Left ventricle myocardium inferior (tissue), 1 donor: ENCODE results near the gene RNASEH2B. TPM values are rescaled to one million over a fixed set of nuclear protein-coding genes. Genes with fewer than 3 reads are reported as not detected.

Experiments
- DNase-seq: peaks from one replicate; pipeline ENCODE4 v3.0.0-alpha.2; 2020
- H3K27ac ChIP-seq: fragments of 200-600 bp; replicated peaks from 2 replicates; pipeline ENCODE4 v1.8.0; 2021
- H3K27me3 ChIP-seq: fragments of 200-600 bp; 2 replicates; pipeline ENCODE4 v1.8.0; 2021; ENCODE audit warnings: low read depth
- H3K36me3 ChIP-seq: fragments of 200-600 bp; 2 replicates; pipeline ENCODE4 v1.8.0; 2021
- H3K4me1 ChIP-seq: fragments of 200-600 bp; 2 replicates; pipeline ENCODE4 v1.8.0; 2021
- H3K4me3 ChIP-seq: fragments of 200-600 bp; 2 replicates; pipeline ENCODE4 v1.8.0; 2021; ENCODE audit warnings: mild to moderate bottlenecking, moderate library complexity
- H3K9me3 ChIP-seq: fragments of 200-600 bp; replicated peaks from 2 replicates; pipeline ENCODE4 v1.8.0; 2021
- CTCF ChIP-seq: fragments of 200-600 bp; IDR thresholded peaks from 2 replicates; pipeline ENCODE4 v1.8.0; 2021; ENCODE audit warnings: antibody characterized with exemption, mild to moderate bottlenecking, borderline replicate concordance
- intact Hi-C: fragments of 100-400 bp; cut with micrococcal nuclease; formaldehyde crosslinking; loops from one replicate; pipeline ENCODE4 v1.11.0; 2022
- total RNA-seq: library from RNA; stranded (reverse); fragmentation: NEBNext Ultra II Directional; extraction: Animal tissue kit (Norgen Biotek cat#: 25700); gene quantifications from one replicate; pipeline ENCODE4 v1.2.1, GENCODE V29; 2021
- donor health status: DM: no; HTN: yes; CAD: no; lungs with severe emphysema.

The RNASEH2B gene
- total RNA-seq, 1 donor from 2014 or later, result 42.7 TPM

- Histone ChIP-seq H3K27me3 (no peaks in the 10 kb centered on the region), H3K9me3 (no peaks in the 10 kb centered on the region), H3K36me3 (no peaks in the 10 kb centered on the region), H3K4me1 (peaks cover 9% of the 10 kb centered on the region), H3K27ac (no peak overlapping the region), H3K4me3 (no peak overlapping the region)
- TF ChIP-seq CTCF, result no peak
- intact Hi-C loops, result no loop called here
- DNase-seq, result no peak
These were observed 88.7 kb downstream of the RNASEH2B start for GRCh38 chr13:50998326-50998725.

GRCh38 chr13:50999641-51000040, 90.0 kb downstream of the RNASEH2B start:
- intact Hi-C loops, result no loop called here

GRCh38 chr13:51000061-51000460, 90.5 kb downstream of the RNASEH2B start:
- no peak for TF ChIP-seq CTCF
- intact Hi-C loops, result no loop called here
- Histone ChIP-seq H3K4me1 (peaks cover 4% of the 10 kb centered on the region), H3K27me3 (peaks cover 8% of the 10 kb centered on the region), H3K4me3 (no peak overlapping the region), H3K9me3 (no peaks in the 10 kb centered on the region), H3K27ac (no peak overlapping the region), H3K36me3 (no peaks in the 10 kb centered on the region)
- no peak for DNase-seq

More at GRCh38 chr13:50999641-51000040, 90.0 kb downstream of the RNASEH2B start:
- no peaks in the 10 kb centered on the region for H3K36me3 ChIP-seq
- no peak overlapping the region for H3K27ac ChIP-seq
- TF ChIP-seq CTCF, result no peak
- H3K4me3 ChIP-seq, result no peak overlapping the region
- H3K27me3 ChIP-seq, result peaks cover 4% of the 10 kb centered on the region
- peaks cover 4% of the 10 kb centered on the region for H3K4me1 ChIP-seq
- no peak for DNase-seq
- H3K9me3 ChIP-seq, result no peaks in the 10 kb centered on the region

- H3K4me1 ChIP-seq, result peaks cover 8% of the 10 kb centered on the region
- H3K9me3 ChIP-seq, result no peaks in the 10 kb centered on the region
- no peaks in the 10 kb centered on the region for H3K36me3 ChIP-seq
- H3K27me3 ChIP-seq, result peaks cover 13% of the 10 kb centered on the region
- DNase-seq, result peak; percentile 54
- H3K27ac ChIP-seq, result no peak overlapping the region
- H3K4me3 ChIP-seq, result no peak overlapping the region
- intact Hi-C loops, result no loop called here
- TF ChIP-seq CTCF, result no peak
These were observed 91.1 kb downstream of the RNASEH2B start for GRCh38 chr13:51000571-51001260.

- Histone ChIP-seq H3K27ac (no peak overlapping the region), H3K27me3 (peaks cover 13% of the 10 kb centered on the region), H3K9me3 (no peaks in the 10 kb centered on the region), H3K4me1 (peaks cover 9% of the 10 kb centered on the region), H3K4me3 (no peak overlapping the region), H3K36me3 (no peaks in the 10 kb centered on the region)
- TF ChIP-seq CTCF, result no peak
- intact Hi-C loops, result no loop called here
- no peak for DNase-seq
These were observed 91.7 kb downstream of the RNASEH2B start for GRCh38 chr13:51001335-51001734.
